ENCODE data around the gene THAP11. TPM values are rescaled to one million over a fixed set of nuclear protein-coding genes. Genes with fewer than 3 reads are reported as not detected.

Gene THAP11
- total and polyA plus RNA-seq, 2 of the 4 experiments (the other 2 are of a cell fraction), result 13.3 to 14.5 TPM

GRCh38 chr16:67811899-67812298 lies 30.2 kb upstream of the THAP11 start:
- 88% methylated on average over 1 of the region's 1 CpG; no CpG with 5 or more reads in 1 of the 2 experiments for WGBS, 2 experiments (ENCODE audit: extremely low coverage in 2 of 2, insufficient read length in 1 of 2)
- no peak for DNase-seq
- H2BK20ac ChIP-seq (ENCODE audit: low read depth, low read length), result no peak overlapping the region
- TF ChIP-seq FOS (IDR thresholded peaks at IDR 0.05; ENCODE audit: low read depth, low read length) (no peak), MXI1 (IDR thresholded peaks at IDR 0.05; ENCODE audit: borderline replicate concordance, low read depth, low read length) (no peak), BHLHE40 (IDR thresholded peaks at IDR 0.05; ENCODE audit: low read depth, low read length) (no peak), CTCF (conservative IDR thresholded peaks at IDR 0.05; ENCODE audit: low read depth, low read length) (no peak), CEBPB (IDR thresholded peaks at IDR 0.05; ENCODE audit: low read depth, low read length) (no peak), ELK1 (IDR thresholded peaks at IDR 0.05; ENCODE audit: borderline replicate concordance, low read depth, low read length) (no peak), SMC3 (IDR thresholded peaks at IDR 0.05; ENCODE audit: low read depth, low read length) (no peak), NFE2L2 (IDR thresholded peaks at IDR 0.05; ENCODE audit: low read depth, low read length) (no peak), RCOR1 (IDR thresholded peaks at IDR 0.05; ENCODE audit: insufficient replicate concordance, low read length) (no peak), CHD1 (IDR thresholded peaks at IDR 0.05; ENCODE audit: low read depth, low read length) (no peak), MAFK (IDR thresholded peaks at IDR 0.05; ENCODE audit: low read depth, low read length) (no peak), USF2 (IDR thresholded peaks at IDR 0.05; ENCODE audit: low read depth, low read length) (no peak), RAD21 (IDR thresholded peaks at IDR 0.05; ENCODE audit: low read length) (no peak), RFX5 (IDR thresholded peaks at IDR 0.05; ENCODE audit: low read depth, low read length) (no peak)
- H4K5ac ChIP-seq (ENCODE audit: low read depth, low read length), result no peak overlapping the region
- in situ Hi-C loops (cut with MboI; ENCODE audit: low sequenced_read_pairs) (loop anchor here (5.0 kb wide), 1 partner anchor 115 kb away; no protein-coding TSS in a partner anchor), dilution Hi-C loops (cut with HindIII; ENCODE audit: low sequenced_read_pairs, unreplicated experiment) (no loop called here), intact Hi-C loops (cut with micrococcal nuclease) (no loop called here)
- H2BK5ac ChIP-seq (ENCODE audit: low read depth, low read length, poor library complexity, severe bottlenecking), result no peak overlapping the region
- H2BK15ac ChIP-seq (ENCODE audit: low read depth, low read length), result no peak overlapping the region
- H2BK120ac ChIP-seq (ENCODE audit: low read depth, low read length), result no peak overlapping the region
- no peak overlapping the region for H3K18ac ChIP-seq (ENCODE audit: low read depth, low read length)
- no peaks in the 10 kb centered on the region for H3K4me1 ChIP-seq (ENCODE audit: control insufficient read depth, insufficient read depth, low read length)
- 0 out of 2 replicates have a peak, but pooled peaks cover 2% of the 10 kb centered on the region for H3K27me3 ChIP-seq (ENCODE audit: control insufficient read depth, insufficient read depth, low read length)
- H3K14ac ChIP-seq (replicated peaks; ENCODE audit: low read depth, low read length), result no peak overlapping the region
- no peaks in the 10 kb centered on the region for H3K9me1 ChIP-seq (ENCODE audit: insufficient read depth, low read length)
- H3K9ac ChIP-seq (ENCODE audit: low read depth, low read length), result no peak overlapping the region
- BruUV-seq (replicated peaks), result no TSS peak
- H3K4me3 ChIP-seq (ENCODE audit: insufficient read depth, low read depth, low read length), result no peak overlapping the region
- no peaks in the 10 kb centered on the region for H4K20me1 ChIP-seq (ENCODE audit: insufficient read depth, low read length)
- H3K23ac ChIP-seq (ENCODE audit: low read depth, low read length), result 0 out of 2 replicates have a peak overlapping the region, but pooled peaks have one; percentile 38
- no peak overlapping the region for H3K56ac ChIP-seq (ENCODE audit: extremely low read depth, insufficient read depth, low read length)
- no peak overlapping the region for H4K91ac ChIP-seq (ENCODE audit: insufficient read depth, low read depth, low read length)
- no peak overlapping the region for H2AFZ ChIP-seq (replicated peaks; ENCODE audit: low read length, poor library complexity)
- H3K79me1 ChIP-seq (ENCODE audit: low read depth in 1 of 2, low read length in 2 of 2), result 0 out of 4 replicates have a peak, but pooled peaks cover 0 to 5% of the 10 kb centered on the region in 2 experiments
- no peak overlapping the region for H2AK9ac ChIP-seq (replicated peaks; ENCODE audit: low read depth, low read length, poor library complexity)
- H3K4ac ChIP-seq (ENCODE audit: low read depth, low read length), result no peak overlapping the region
- no peaks in the 10 kb centered on the region for H3K36me3 ChIP-seq (ENCODE audit: control insufficient read depth, insufficient read depth, low read length)
- H3K4me2 ChIP-seq (ENCODE audit: low read depth, low read length), result no peak overlapping the region
- ChIA-PET POLR2A (ENCODE audit: unreplicated experiment) (no interaction called here), CTCF (no interaction called here)
- no peak overlapping the region for H2AK5ac ChIP-seq (ENCODE audit: low read depth, low read length)
- ATAC-seq (ENCODE audit: low read depth), result no peak
- H3K9me3 ChIP-seq (ENCODE audit: control insufficient read depth, insufficient read depth, low read length), result no peaks in the 10 kb centered on the region
- H3K27ac ChIP-seq (ENCODE audit: insufficient read depth, low read length), result no peak overlapping the region
- H4K8ac ChIP-seq (ENCODE audit: low read depth in 2 of 2, low read length in 2 of 2), result no peak overlapping the region
